K562 (cell line): Measurements from ENCODE around the gene ANXA10. TPM values are rescaled to one million over a fixed set of nuclear protein-coding genes. Genes with fewer than 3 reads are reported as not detected.

ENCODE experiments used
- JUND ChIP-seq, 2 experiments: IDR thresholded peaks; 2 replicates in 1 of 2; 3 replicates in 1 of 2; pipeline ENCODE4 v1.6.1; 2011; ENCODE audit warnings: borderline replicate concordance in 2 of 2, low read depth in 2 of 2, low read length in 2 of 2, improper control_type of control experiment in 1 of 2, missing biosample characterization in 1 of 2, missing genetic modification characterization in 1 of 2, missing genetic modification reagents in 1 of 2
- MED1 ChIP-seq: sonication (generic); formaldehyde crosslinking; IDR thresholded peaks from 2 replicates; pipeline ENCODE4 v1.8.1; 2023; ENCODE audit warnings: missing genetic modification reagents, borderline replicate concordance
- POLR2AphosphoS5 ChIP-seq: IDR thresholded peaks from 2 replicates; pipeline ENCODE4 v1.6.1; 2011; ENCODE audit warnings: mild to moderate bottlenecking, low read depth, low read length, moderate library complexity; ENCODE audit not compliant: control insufficient read depth, insufficient read depth
- PPARD ChIP-seq: fragments of 250-450 bp; sonication (Bioruptor Pico); IDR thresholded peaks from 2 replicates; pipeline ENCODE4 v1.8.0; 2022; ENCODE audit warnings: inconsistent platforms, mild to moderate bottlenecking, moderate library complexity
- polyA plus RNA-seq, 8 experiments: library from polyadenylated mRNA; depleted of rRNA in 4 of 8; stranded (reverse) in 5 of 8; unstranded in 3 of 8; fragments of >200 nt; fragmentation: Nextera tagmentation in 2 of 8; fragmentation: Illumina TruSeq in 1 of 8; extraction: Ambion mirVana in 2 of 8; extraction: Trizol in 1 of 8; gene quantifications; 2 replicates each; pipeline versions ENCODE4 v1.2.1 to v1.2.3, GENCODE V29; 2011 to 2014; ENCODE audit warnings: inconsistent platforms in 1 of 8, missing spikeins in 1 of 8
- total RNA-seq, 7 experiments: library from RNA; depleted of rRNA in 6 of 7; stranded (reverse); fragments of >200 nt in 6 of 7; fragmentation: Illumina TruSeq in 2 of 7; extraction: Trizol in 2 of 7; gene quantifications; 2 replicates each; pipeline versions ENCODE4 v1.2.1 to v1.2.3, GENCODE V29; 2011 to 2021; ENCODE audit warnings: low replicate concordance in 1 of 7
- TF ChIP-seq, protein P1 (sequence below): fragments of 450-650 bp; IDR thresholded peaks from 2 replicates; pipeline ENCODE4 v1.6.1; 2016; ENCODE audit warnings: low read depth
- TF ChIP-seq, protein P2 (sequence below): sonication (generic); formaldehyde crosslinking; IDR thresholded peaks from 2 replicates; pipeline ENCODE4 v1.8.0; 2023; ENCODE audit warnings: mild to moderate bottlenecking, missing genetic modification reagents

The ANXA10 gene
- total and polyA plus RNA-seq, 9 of the 15 experiments (the other 6 are each of a cell fraction or from before 2014, with no cell fraction given): not detected

DNA sequence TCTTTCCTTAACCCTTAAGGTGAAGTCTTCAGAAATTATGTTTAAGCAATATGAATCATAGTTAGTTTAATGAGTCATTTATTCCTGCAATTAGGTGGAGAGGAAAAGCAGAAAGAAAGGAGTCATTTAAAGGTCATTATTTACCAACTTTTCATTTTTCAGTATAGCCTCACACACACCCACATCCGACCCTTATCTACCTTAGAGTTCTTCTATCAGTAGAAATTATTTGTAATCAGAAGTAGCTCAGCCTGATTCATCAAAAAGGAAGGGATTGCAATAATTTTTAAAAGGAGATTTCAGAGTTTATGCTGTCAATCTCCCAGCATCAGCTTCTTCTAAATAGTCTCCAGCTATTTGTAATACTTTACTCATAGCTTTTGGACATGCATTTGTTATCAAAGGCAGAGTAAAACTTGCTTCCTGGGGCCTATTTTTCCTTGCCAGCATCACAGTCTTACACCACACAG lies 5.9 kb downstream of the ANXA10 start (continued):
- TF ChIP-seq, protein P1, sequence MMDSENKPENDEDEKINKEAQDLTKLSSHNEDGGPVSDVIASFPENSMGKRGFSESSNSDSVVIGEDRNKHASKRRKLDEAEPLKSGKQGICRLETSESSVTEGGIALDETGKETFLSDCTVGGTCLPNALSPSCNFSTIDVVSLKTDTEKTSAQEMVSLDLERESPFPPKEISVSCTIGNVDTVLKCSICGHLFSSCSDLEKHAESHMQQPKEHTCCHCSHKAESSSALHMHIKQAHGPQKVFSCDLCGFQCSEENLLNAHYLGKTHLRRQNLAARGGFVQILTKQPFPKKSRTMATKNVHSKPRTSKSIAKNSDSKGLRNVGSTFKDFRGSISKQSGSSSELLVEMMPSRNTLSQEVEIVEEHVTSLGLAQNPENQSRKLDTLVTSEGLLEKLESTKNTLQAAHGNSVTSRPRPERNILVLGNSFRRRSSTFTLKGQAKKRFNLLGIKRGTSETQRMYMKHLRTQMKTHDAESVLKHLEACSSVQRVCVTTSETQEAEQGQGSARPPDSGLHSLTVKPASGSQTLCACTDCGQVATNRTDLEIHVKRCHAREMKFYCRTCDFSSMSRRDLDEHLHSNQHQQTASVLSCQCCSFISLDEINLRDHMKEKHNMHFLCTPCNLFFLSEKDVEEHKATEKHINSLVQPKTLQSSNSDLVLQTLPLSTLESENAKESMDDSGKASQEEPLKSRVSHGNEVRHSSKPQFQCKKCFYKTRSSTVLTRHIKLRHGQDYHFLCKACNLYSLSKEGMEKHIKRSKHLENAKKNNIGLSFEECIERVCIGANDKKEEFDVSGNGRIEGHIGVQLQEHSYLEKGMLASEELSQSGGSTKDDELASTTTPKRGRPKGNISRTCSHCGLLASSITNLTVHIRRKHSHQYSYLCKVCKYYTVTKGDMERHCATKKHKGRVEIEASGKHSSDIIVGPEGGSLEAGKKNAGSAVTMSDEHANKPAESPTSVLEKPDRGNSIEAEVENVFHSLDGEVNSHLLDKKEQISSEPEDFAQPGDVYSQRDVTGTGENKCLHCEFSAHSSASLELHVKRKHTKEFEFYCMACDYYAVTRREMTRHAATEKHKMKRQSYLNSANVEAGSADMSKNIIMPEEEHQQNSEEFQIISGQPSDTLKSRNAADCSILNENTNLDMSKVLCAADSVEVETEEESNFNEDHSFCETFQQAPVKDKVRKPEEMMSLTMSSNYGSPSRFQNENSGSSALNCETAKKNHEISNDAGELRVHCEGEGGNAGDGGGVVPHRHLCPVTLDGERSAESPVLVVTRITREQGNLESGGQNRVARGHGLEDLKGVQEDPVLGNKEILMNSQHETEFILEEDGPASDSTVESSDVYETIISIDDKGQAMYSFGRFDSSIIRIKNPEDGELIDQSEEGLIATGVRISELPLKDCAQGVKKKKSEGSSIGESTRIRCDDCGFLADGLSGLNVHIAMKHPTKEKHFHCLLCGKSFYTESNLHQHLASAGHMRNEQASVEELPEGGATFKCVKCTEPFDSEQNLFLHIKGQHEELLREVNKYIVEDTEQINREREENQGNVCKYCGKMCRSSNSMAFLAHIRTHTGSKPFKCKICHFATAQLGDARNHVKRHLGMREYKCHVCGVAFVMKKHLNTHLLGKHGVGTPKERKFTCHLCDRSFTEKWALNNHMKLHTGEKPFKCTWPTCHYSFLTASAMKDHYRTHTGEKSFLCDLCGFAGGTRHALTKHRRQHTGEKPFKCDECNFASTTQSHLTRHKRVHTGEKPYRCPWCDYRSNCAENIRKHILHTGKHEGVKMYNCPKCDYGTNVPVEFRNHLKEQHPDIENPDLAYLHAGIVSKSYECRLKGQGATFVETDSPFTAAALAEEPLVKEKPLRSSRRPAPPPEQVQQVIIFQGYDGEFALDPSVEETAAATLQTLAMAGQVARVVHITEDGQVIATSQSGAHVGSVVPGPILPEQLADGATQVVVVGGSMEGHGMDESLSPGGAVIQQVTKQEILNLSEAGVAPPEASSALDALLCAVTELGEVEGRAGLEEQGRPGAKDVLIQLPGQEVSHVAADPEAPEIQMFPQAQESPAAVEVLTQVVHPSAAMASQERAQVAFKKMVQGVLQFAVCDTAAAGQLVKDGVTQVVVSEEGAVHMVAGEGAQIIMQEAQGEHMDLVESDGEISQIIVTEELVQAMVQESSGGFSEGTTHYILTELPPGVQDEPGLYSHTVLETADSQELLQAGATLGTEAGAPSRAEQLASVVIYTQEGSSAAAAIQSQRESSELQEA: no peak
- TF ChIP-seq MED1 (CRISPR knock-in tag) (no peak), POLR2AphosphoS5 (no peak), PPARD (CRISPR knock-in tag) (no peak), JUND (IDR thresholded peaks at IDR 0.05; ENCODE audit: borderline replicate concordance, low read depth, low read length) (no peak), JUND (tag; IDR thresholded peaks at IDR 0.05; ENCODE audit: borderline replicate concordance, low read depth, low read length) (no peak)
- TF ChIP-seq, protein P2, sequence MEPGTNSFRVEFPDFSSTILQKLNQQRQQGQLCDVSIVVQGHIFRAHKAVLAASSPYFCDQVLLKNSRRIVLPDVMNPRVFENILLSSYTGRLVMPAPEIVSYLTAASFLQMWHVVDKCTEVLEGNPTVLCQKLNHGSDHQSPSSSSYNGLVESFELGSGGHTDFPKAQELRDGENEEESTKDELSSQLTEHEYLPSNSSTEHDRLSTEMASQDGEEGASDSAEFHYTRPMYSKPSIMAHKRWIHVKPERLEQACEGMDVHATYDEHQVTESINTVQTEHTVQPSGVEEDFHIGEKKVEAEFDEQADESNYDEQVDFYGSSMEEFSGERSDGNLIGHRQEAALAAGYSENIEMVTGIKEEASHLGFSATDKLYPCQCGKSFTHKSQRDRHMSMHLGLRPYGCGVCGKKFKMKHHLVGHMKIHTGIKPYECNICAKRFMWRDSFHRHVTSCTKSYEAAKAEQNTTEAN: no peak
- TF ChIP-seq, all 486 proteins: peak for 0
